ENCODE results near the gene PLCB2.

GRCh38 chr15:40349163-40349562 lies 41.4 kb upstream of the PLCB2 start:
- TF ChIP-seq CTCF (IDR thresholded peaks at IDR 0.05) = no peak
- no peak for TF ChIP-seq EP300 (IDR thresholded peaks at IDR 0.05)

All from suprapubic skin (tissue), 3 donors.